SH-SY5Y (cell line): ENCODE measurements around the gene SEC23B.

ENCODE experiments used
- GATA2 ChIP-seq: IDR thresholded peaks from 2 replicates; pipeline ENCODE4 v1.6.1; 2011; ENCODE audit warnings: mild to moderate bottlenecking, low read depth, low read length
- GATA3 ChIP-seq: IDR thresholded peaks from 2 replicates; pipeline ENCODE4 v1.6.1; 2011; ENCODE audit warnings: low read depth, mild to moderate bottlenecking, low read length, moderate library complexity

DNA sequence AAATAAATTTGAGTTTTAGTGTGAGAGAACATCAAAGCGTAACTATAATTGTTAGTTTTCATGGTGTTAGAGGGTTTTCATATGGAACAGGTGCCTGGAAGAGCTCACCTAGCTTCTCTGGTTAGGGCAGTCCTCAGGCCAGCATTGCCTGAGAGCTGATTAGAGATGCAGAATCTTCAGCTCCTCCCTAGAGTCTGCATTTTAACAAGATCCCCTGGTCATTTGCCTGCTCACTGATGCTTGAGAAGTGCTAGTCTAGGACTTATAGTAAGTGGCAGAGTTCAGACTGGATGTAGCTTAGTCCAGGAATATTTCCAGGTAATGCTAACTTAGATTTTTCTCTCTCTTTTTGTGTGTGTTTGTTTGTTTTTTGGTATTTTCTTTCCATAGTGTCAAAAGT, 37.8 kb downstream of the SEC23B start:
- TF ChIP-seq GATA3 (no peak), GATA2 (no peak)
